Measurements from ENCODE around the gene ZSWIM1. TPM values are rescaled to one million over a fixed set of nuclear protein-coding genes. Genes with fewer than 3 reads are reported as not detected.

Gene ZSWIM1
- total RNA-seq, 1 experiment from 2014 or later, result 13.0 TPM

- TF ChIP-seq, protein P1, sequence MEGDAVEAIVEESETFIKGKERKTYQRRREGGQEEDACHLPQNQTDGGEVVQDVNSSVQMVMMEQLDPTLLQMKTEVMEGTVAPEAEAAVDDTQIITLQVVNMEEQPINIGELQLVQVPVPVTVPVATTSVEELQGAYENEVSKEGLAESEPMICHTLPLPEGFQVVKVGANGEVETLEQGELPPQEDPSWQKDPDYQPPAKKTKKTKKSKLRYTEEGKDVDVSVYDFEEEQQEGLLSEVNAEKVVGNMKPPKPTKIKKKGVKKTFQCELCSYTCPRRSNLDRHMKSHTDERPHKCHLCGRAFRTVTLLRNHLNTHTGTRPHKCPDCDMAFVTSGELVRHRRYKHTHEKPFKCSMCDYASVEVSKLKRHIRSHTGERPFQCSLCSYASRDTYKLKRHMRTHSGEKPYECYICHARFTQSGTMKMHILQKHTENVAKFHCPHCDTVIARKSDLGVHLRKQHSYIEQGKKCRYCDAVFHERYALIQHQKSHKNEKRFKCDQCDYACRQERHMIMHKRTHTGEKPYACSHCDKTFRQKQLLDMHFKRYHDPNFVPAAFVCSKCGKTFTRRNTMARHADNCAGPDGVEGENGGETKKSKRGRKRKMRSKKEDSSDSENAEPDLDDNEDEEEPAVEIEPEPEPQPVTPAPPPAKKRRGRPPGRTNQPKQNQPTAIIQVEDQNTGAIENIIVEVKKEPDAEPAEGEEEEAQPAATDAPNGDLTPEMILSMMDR (IDR thresholded peaks at IDR 0.05 in 2 of 3, conservative IDR thresholded peaks at IDR 0.05 in 1 of 3; ENCODE audit: borderline replicate concordance in 1 of 3, insufficient read depth in 1 of 3, low read depth in 2 of 3, low read length in 2 of 3), result no peak
- TF ChIP-seq FOSL1 (IDR thresholded peaks at IDR 0.05; ENCODE audit: low read depth) (no peak), RAD21 (IDR thresholded peaks at IDR 0.05; ENCODE audit: low read depth) (no peak), ELF1 (IDR thresholded peaks at IDR 0.05; ENCODE audit: borderline replicate concordance, low read depth) (peak; percentile 79)
Measured at GRCh38 chr20:45857114-45857881, 23.7 kb upstream of the ZSWIM1 start, which contains the start of the genes ACOT8 and ZSWIM3 (continued).

DNA sequence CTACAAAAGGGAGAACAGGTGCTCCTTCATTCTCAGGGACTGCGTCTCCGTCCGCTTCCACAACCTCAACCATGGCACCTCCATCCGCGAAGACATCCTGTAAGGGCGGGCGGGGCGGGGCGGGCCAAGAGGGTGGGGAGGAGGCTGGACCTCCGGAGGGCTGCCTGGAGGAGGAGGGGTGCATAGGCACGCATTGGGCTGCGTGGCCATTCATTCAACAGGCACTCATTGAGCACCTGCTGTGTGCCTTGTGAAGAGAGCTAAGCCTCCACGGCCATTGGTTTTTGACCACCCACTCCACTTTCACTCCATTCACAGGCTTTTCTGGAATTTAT is 23.2 kb upstream of the ZSWIM1 start:
- peak overlapping the region; percentile 95 for H3K4me2 ChIP-seq (ENCODE audit: low read length)
- POLR2A ChIA-PET, result interaction anchor here (1.9 kb wide), 1 partner anchor 24 kb away, joined by 8 read pairs; the partner anchor contains the start of gene ZSWIM1
- CTCF ChIA-PET, result interaction anchor here (1.6 kb wide), 1 partner anchor 23 kb away, joined by 3 read pairs; the partner anchor contains the start of gene ZSWIM1
- BruUV-seq (replicated peaks), result no TSS peak
- H3K27me3 ChIP-seq (ENCODE audit: insufficient read depth, low read length), result no peaks in the 10 kb centered on the region
- no peaks in the 10 kb centered on the region for H3K9me2 ChIP-seq (ENCODE audit: insufficient read depth)
- peaks cover 15 to 36% of the 10 kb centered on the region in 2 experiments for H3K4me1 ChIP-seq (ENCODE audit: control insufficient read depth in 1 of 2, insufficient read depth in 2 of 2, low read length in 2 of 2)
- RAD21 ChIA-PET (ENCODE audit: low non-redundant PET in 1 of 2, low total read pairs in 2 of 2, uncharacterized antibody in 2 of 2, unreplicated experiment in 2 of 2), result no interaction called here
- peak overlapping the region; percentile 72 to 96 for H3K4me3 ChIP-seq (replicated peaks in 1 of 2; ENCODE audit: low read depth in 1 of 2, low read length in 2 of 2)
- no peaks in the 10 kb centered on the region for H3K9me3 ChIP-seq (ENCODE audit: control insufficient read depth in 1 of 2, insufficient read depth in 1 of 2, low read depth in 1 of 2, low read length in 2 of 2)
- no peaks in the 10 kb centered on the region for H3K36me3 ChIP-seq (ENCODE audit: control insufficient read depth in 1 of 2, insufficient read depth in 2 of 2, low read length in 2 of 2)
- peak overlapping the region; percentile 46; the same call in 1 of the 2 replicates for H3K27ac ChIP-seq (ENCODE audit: low read depth, low read length)
- DNase-seq (ENCODE audit: low read depth, low spot score), result no peak
- intact Hi-C loops (cut with micrococcal nuclease), result no loop called here
- ATAC-seq, result peak; percentile 6
- H2AFZ ChIP-seq (ENCODE audit: low read depth, low read length, poor library complexity, severe bottlenecking), result no peak overlapping the region
- no peak for TF ChIP-seq TCF7L2 (IDR thresholded peaks at IDR 0.05; ENCODE audit: borderline replicate concordance, extremely low read depth, insufficient read depth, insufficient read length)
- no peak for TF ChIP-seq ZNF274 (IDR thresholded peaks at IDR 0.05; ENCODE audit: low read depth, low read length)
- no peak for TF ChIP-seq JUND (IDR thresholded peaks at IDR 0.05)
- TF ChIP-seq, protein P2, sequence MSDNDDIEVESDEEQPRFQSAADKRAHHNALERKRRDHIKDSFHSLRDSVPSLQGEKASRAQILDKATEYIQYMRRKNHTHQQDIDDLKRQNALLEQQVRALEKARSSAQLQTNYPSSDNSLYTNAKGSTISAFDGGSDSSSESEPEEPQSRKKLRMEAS (IDR thresholded peaks at IDR 0.05), result no peak
- no peak for TF ChIP-seq EZH2 (IDR thresholded peaks at IDR 0.05)
- no peak for TF ChIP-seq YY1 (IDR thresholded peaks at IDR 0.05; ENCODE audit: extremely low read depth, insufficient replicate concordance, low read depth, low read length)
- TF ChIP-seq FOSL1 (IDR thresholded peaks at IDR 0.05; ENCODE audit: low read depth), result no peak
- TF ChIP-seq ZBTB33 (IDR thresholded peaks at IDR 0.05; ENCODE audit: extremely low read depth, insufficient replicate concordance, low read length), result no peak
- no peaks in the 10 kb centered on the region for H4K20me1 ChIP-seq (ENCODE audit: insufficient read depth)
- no peak overlapping the region for H3K9ac ChIP-seq (ENCODE audit: low read length)
- 0 out of 2 replicates have a peak, but pooled peaks cover 12% of the 10 kb centered on the region for H3K79me2 ChIP-seq (ENCODE audit: insufficient read depth, low read length)

Data from HCT116 (cell line).